Central memory CD4-positive, alpha-beta T cell (primary cell): ENCODE results near the gene BOD1L1.

Source experiments
- DNase-seq: peaks from one replicate; pipeline ENCODE4 v3.0.0; 2022
- total RNA-seq, 3 experiments: gene quantifications; one replicate each; lab custom pipeline; 2026; lab: John Stamatoyannopoulos, UW

BOD1L1 gene
- total RNA-seq: 149 to 239 (median 192) reads per million in 3 experiments

DNA sequence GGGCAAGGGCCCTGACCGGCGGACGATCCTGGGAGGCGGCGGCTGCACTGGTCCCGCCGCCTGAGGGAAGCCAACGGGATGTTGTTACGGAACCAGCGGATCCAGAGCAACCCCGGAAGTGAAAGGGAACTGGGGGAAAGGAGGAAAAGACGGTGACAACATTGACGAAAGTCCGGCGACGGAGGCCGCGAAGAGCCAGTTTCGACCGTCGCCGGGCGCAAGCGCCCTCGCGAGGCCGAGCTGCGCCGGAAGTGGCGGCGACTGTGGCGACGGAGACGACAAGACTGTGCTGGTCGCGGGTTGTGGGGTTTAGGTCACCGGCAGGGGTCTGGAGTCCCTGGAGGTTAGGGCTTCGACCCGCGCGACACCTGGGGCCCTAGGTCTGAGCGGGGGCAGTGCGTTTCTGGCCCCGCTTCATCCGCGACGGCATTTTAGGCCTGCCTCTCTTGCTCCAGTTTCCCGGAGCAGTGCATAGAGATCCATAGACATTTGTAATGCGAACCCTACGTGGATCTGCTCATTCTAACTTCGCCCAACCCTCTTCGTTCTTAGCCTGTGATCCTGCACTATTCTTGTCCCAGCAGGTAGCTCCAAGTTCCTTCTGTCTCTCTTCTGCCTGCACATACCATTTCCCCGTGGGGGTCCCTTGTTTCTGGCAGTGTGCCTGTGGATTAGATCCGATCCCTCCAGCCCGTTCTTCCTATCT lies at the start of gene BOD1L1:
Gene BOD1L1, minus strand, starts transcription at position 120 of the 706 bp plus-strand sequence. CDS start 138 bp downstream, outside the sequence.
- peak; percentile 76 for DNase-seq

DNA sequence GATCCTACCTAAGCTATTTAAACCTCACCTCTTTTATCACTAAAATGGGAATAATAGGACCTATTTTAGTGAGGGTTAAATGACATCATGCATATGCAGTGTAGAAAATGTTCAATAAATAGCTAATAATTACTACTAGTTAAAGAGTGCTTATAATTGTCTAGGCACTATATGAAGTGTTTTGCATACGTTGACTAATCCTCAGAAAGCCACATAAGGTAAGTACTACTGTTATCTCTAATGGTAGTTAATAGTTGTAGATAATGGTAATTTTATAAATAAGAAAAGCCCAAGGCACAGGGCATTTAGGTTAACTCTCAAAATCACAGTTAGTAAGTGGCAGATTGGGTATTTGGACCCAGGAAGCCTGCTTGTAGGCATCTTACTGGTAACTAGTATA lies 47.4 kb upstream of the BOD1L1 start:
- no peak for DNase-seq

DNA sequence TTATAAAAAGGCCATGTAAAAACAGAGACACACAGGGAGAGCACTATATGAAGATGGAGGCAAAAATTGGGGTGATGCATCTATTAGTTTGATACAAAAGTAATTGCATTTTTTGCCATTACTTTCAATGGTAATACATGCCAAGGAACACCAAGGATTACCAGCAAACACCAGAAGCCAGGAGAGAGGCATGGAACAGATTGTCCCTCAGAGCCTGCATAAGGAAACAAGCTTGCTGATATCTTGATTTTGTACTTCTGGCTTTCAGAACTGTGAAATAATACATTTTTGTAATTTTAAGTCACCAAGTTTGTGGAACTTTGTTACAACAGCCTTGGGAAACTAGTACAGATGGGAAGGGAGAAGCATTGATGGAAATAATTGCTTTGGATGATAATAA lies 45.6 kb upstream of the BOD1L1 start:
- DNase-seq: no peak

DNA sequence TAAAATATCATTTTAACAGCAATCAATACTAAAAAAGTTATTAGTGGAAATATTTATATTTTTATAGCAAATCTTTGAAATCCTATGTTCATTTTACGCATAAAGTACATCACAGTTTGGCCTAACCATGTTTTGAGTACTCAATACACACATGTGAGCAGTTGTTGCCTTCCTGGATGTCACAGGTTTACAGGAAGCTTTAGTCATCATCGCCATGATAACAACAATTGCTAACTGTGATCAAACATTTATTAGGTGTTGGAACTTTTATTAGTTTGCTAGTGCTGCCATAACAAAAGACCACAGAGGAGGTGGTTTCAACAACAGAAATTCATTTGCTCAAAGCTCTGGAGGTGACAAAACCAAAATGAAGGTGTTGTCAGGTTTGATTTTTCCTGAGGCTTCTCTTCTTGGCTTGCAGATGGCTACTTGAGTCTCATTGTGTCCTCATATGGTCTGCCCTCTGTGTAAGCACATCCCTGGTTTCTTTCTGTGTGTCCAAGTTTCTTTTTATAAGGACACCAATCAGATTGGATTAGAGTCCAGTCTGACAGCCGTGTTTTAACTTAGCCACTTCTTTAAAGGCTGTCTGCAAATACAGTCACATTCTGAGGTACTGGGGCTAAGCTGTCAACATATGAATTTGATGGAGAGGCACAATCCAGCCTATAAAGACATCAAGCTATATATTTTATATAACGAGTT lies 43.1 kb upstream of the BOD1L1 start:
- DNase-seq: no peak

DNA sequence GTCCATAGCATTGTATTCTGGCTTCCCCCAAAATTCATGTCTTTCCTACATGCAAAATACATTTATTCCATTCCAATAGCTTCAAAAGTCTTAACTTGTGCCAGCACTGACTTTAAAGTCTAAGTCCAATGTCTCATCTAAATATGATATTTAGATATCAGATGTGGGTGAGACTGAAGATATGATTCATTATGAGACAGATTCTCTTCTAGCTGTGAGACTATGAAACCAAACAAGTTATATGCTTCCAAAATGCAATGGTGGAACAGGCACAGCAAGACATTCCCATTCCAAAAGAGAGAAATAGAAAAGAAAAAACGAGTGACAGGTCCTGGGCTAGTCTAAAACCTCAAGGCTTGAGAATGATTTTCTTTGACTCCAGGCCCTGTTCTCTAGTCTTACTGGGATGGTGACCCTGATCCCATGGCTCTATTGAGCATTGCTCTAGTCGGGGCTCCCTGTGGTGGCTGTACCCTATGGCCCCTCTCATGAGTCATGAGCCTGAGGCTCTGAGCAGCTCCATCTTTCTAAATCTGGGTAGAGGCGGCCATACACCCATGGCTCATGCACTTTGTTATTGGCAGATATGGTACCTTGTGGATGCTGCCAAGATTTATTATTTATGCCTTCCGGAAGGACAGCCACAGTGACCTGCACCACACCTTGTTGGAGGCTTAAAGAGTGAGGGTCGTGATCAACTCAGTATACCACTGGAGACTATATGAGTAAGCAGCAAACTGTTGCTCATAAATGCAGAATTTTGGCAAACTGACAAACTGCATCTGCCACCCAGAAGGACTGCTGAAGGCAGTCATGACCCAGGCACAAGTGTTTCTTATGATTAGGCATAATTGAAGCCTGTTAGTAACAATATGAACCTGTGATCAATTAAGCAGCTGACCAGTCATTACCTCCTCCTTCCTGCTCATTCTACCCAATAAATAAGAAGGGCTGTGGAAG lies 38.5 kb upstream of the BOD1L1 start:
- DNase-seq: no peak

DNA sequence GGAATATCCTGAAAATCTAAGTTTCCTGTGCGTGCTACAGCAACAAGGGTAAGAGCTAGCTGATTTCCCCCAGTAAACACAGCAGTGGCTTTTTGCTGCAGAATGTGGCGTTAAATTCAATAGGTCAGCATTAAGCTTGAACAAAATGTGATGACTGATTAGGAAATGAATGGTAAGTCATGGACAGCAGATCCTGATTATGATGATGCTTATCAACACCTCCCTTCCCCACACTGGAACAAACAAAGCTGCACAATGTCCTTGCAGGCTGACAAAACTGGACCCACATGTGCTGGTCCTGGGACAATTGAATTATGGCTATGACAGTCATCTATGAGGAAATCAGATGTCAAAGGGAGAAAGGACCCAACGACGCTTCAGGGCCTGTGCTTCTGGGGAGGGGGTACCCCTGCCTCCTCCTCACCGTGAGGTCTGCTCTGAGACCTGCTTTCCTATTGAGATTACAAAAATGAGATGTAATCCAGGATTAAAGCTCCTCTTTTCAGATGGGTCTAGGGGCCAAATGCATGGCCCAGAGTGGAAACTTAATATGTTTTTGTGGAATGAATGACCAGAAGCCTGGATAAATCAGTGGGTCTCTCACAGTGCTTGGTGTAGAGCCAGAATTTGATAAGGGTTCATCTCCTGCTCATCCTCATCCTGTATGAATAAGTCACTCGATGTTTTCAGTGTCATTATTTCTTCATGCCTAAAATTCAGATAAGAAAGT lies 32.0 kb upstream of the BOD1L1 start:
- DNase-seq: no peak

DNA sequence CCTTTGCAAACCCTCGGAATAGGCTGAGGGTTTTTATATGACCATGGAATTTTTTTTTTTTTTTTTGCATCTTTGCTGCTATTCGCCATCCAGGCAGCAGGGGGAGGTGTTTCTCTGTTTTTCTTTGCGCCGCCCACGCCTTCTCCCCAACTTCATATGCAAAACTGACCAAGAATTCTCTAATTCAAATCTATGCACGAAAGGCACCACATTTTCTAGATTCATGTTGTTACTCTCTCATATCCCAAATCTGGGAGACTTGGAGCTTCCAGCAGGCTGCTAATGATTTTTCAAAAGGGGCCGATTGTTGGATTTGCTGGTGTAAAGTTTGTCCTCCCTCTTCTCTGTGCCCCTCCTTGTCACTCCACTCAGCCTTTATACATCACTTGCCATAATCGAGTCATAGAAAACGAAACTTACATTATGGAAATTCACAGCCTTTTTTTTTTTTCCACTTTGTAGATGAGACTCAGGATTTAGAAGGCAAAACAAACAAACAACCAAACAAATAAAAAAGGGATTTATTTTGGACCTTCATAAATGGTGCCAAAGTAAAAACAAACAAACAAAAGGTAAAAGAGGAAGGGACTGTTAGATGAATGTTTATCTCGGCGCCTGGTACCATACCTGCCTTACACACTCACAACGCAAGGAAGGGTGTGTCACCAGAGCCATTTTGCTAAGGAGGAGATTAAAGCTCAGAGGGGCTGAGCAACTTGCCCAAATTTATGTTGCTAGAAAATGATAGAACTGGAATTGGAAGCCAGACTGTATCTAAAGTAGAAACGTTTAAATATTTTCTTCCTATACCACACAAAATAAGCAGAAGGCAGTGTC lies 29.3 kb upstream of the BOD1L1 start:
- DNase-seq: peak; percentile 44

DNA sequence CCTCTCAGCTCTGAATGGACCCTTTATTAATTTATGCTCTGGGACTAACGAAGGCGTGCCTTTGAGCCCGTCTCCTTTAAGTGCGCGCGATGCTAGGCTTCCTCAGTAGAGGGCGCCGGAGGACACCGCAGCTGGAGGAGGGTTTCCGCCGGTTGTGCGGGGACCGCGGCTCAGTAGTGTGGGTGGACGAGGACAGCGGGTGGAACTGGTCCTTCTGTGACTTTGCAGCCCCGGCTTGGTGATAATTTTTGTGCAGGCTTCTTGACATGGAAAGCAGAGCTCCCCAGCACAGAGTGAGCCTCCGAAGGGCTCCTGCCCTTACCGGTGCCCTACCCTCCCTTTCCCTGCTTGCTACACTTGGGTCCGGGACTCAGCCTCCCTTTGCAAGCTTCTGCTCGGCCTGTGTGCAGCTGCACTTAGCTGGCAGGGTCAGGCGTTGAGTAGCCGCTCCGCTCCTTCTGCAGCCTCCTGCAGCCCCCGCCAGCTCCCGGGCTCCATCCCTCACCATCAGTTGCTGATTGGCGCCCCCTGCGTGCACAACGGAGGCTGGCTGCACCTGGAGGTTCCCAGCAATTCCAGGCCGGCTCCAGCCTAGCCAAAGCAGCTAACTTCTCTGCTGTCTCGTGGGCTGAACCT lies 26.8 kb upstream of the BOD1L1 start:
- peak; percentile 54 for DNase-seq

DNA sequence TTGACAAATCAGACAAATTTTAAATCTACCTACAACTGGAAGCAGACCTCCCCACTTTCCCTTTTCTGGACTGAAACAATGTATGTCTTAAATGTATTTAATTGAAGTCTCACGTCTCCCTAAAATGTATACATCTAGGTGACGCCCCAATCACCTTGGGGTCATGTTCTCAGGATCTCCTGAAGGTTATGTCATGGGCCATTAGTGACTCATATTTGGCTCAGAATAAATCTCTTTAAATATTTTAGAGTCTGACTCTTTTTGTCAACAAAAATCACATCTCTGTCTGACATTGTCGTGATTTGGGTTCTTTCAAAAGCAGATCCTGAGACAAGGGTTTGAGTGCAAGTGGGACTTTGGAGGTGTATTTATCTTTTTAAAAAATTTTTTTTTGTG lies 26.2 kb upstream of the BOD1L1 start:
- DNase-seq: no peak

DNA sequence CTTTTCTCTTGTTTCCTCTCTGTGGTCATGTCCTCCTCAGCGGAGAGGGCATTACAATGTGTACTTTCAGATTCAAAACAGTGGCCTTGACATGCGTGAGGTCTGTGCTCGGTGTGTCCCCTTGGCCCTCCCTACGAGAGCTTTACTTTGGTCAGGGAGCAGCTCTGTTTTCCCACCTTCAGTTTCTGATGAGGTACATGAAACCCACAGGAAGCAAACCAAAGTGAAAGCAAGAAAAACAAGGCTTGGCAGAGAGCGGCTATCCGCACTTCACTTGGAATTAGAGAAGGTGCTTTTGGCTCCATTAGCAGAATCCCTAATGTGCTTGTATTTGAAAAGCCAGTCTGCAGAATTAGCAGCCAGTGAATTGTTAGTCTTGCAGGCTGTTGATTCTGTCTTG lies 19.5 kb upstream of the BOD1L1 start:
- no peak for DNase-seq

DNA sequence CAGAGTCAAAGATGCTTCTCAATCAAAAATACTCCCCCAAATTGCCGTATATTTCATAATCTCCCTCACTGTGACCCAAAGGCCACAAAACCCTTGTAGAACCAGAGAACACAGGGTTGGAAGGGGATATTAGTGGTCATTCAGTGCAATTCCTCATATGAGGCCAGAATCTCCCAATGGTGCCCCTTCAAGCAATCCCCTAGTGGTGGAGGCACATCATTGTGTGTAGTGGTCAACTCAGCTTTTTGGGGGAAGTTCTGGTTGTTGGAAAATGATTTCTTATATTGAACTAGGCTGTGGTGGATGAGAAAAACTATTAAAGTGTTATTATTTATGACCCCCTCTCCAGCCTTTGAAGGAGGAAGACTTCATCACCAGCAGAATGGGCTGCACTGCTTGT lies 17.6 kb upstream of the BOD1L1 start:
- no peak for DNase-seq

DNA sequence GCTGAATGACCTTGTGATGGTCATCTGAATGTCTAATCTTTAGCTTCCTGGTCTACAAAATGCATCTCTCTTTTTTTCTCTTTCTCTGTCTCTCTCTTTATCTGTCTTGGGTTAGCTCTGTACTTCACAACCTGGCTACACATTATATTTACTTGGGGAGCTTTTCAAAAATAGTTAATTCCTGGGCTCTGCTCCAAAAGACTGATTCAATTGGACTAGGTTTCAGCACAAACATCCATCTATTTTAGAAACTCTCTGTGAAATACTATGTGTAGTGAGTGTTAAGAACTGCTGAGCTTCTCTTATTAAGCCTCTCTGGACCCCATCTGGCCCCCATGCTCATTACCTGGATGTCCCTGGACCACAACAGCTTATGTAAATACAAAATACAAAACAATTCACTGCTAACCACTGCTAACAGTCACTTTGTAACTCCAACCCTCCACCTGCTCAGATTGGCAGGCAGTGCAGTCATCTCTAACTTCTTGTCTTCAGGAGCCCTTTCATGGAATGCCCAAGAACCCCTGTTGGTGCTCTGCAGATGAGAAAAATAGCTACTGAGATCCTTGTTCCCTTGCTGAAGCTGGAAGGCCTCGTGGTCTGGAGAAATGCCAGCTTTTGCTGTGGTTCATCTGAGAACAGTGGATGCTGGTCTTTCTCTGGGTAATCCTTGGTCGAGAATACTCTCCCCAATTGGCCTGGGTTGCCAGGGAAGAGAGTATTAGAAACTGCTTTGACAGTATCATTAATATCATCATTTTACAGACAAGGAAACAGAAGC lies 14.8 kb upstream of the BOD1L1 start:
- no peak for DNase-seq

DNA sequence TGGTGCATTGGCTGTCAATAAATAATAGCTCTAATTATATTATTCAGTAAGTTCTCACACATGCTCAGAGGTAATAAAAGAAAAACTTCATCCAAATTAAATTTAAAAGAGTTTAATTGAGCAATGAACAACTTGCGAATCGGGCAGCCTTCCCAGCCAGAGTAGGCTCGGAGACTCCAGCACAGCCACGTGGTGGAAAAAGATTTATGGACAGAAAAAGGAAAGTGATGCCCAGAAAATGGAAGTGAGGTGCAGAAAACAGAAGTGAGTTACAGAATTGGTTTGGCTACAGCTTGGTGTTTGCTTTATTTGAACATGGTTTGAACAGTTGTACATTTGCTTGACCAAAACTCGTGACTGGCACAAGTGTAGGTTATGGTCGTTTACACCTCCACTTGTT lies 13.6 kb upstream of the BOD1L1 start:
- DNase-seq: no peak

DNA sequence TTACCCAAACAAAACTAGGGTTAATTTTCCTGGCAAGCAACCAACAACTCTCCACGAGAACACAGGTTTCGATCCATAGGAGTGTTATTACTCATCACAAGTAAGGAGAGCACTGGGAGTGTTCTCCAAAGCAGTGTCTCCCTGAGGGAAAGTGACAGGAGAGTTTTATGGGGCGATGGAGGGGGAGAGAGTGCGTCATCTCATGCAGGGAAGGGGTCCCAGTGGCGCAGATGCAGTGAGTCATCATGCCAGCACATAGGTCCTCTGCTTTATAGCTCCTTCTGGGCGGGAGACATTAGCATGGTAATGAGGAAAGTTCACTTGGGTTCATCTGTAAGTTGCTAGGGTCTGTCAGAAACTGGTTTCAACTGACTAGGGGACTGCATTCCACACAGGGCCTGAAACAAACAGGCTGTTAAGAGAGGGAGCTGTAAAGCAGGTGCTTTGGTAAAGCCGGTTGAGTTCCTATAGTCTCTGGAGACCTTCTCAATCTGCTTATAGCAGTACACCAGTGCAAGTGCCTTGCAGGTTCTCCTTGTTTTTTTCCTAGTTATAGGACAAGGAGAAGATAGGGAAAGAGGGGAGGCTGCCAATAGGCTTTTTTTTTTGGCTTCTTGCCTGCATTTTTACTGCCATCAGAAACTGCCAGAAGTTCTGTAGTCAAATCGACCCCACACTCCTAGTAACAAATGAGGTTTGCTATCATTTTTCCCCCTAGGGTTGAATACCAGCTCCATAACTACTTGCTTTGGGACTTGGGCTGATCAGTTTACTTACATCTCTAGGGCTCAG lies 12.8 kb upstream of the BOD1L1 start:
- DNase-seq: no peak

DNA sequence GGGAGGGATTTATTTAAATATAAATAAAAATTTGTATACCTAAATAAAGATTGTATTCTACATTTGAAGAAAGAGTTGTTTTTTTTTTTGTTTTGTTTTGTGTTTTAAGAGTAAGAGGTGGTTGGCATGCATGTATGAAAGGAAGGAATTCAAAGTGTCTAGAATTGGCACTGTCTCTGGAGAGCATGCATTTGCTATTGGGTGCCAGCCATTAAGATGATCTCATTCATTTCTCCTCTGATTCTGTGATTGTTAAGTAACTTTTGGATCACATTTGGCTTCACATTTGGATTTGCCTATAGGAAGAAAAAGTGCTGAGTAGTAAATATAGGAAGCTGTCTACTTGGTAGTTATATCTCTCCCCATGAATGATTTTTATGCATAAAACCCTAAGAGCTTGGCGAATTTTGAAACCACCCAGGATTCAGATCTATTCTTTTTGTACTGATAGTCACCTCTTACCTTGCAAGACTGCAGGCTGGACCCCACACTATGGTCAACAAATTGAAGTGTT lies 7.8 kb upstream of the BOD1L1 start:
- DNase-seq: no peak

DNA sequence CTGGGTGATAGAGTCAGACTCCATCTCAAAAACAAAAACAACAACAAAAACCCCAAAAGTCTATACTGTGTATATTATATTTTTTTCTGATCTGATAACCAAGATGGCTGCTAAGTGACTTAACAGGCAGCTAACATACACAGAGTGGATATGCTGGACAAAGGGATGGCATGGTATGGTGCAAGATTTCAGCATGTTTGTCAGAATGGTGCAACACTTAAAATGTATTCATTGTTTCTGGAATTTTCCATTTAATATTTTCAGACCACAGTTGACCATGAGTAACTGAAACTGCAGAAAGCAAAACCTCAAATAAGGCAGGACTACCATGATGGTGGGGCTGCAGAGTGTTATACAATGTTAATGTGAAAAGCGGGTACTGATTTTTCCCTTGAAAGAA lies 6.1 kb upstream of the BOD1L1 start:
- no peak for DNase-seq

DNA sequence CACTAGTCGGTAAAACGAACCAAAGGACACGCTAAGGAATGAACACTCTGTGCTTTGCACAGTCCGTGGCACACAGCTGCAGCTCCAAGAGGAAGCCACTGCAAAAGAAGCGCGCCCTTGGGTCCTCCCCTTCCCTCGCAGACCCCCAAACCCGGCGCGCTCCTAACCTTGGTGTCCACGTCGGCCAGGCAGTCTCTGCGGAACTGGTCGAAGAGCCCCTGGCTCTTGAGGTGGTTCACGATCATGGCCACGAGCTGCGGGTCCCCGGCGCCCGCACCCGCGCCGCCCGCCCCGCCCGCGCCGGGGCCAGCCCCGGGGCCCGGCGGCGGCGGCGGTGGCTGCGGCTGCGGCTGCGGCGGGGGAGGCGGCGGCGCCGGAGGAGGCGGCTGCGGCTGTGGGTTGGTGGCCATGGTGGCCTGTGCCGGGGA lies 333 bp downstream of the BOD1L1 start:
- DNase-seq: no peak

DNA sequence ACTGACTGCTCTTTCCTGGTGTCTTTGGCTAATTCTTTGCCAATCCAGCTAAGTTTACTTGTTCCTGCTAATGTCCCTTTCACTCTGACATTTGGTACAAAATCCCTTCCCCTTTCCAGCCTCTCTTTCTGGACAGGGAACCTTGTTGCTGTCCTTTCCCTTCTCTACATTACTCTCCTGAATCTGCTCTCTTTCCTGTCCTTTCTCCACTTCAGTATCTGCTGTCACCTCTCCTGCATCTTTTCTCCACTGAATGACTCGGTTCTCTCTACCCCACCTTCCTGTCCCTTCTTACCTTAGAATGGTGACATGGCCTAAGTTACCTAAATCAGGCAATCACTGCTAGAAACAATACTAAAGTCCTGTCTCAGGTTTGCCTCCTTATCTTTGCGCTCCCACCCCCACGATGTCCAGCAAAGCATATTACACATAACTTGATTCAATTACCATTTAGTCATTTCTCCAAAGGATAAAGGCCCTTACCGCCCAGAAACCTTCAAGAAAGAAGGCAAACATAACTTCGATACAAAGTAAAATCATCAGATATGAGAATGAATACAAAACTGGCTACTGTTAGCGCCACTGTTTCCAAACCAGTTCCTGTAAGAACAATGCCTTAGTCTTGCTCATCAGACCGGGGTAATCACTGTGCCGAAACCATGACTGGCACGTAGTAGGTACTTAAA lies 890 bp downstream of the BOD1L1 start:
- DNase-seq: peak; percentile 1
